RCC 7860 (cell line): ENCODE results near the gene KIF19.
"Not testable (repeated sequence)": the region's sequence is repeated elsewhere in the genome, so short reads cannot be mapped to it uniquely, and the experiment has no call there.

Experiments used
- DNase-seq: peaks from one replicate; pipeline ENCODE4 v3.0.0-alpha.2; 2015; ENCODE audit warnings: low spot score
- FAIRE-seq: peaks from 2 replicates; lab custom pipeline; 2012; peaks lifted over from hg19 to GRCh38; lab: Jason Lieb, UNC

Gene KIF19

GRCh38 chr17:74325743-74326379 is at the start of gene KIF19:
Gene KIF19, plus strand, starts transcription at chr17:74326226. Its CDS starts 124 bp downstream, at chr17:74326350.
- no peak for FAIRE-seq
- DNase-seq: no peak

GRCh38 chr17:74276541-74277009 is 49.5 kb upstream of the KIF19 start:
- DNase-seq (no peak), FAIRE-seq (no peak)

- DNase-seq (no peak), FAIRE-seq (no peak)
Observed at GRCh38 chr17:74277935-74278334, 48.1 kb upstream of the KIF19 start.

- FAIRE-seq, DNase-seq: not testable (repeated sequence)
Observed at GRCh38 chr17:74279617-74280016, 46.4 kb upstream of the KIF19 start.

DNA sequence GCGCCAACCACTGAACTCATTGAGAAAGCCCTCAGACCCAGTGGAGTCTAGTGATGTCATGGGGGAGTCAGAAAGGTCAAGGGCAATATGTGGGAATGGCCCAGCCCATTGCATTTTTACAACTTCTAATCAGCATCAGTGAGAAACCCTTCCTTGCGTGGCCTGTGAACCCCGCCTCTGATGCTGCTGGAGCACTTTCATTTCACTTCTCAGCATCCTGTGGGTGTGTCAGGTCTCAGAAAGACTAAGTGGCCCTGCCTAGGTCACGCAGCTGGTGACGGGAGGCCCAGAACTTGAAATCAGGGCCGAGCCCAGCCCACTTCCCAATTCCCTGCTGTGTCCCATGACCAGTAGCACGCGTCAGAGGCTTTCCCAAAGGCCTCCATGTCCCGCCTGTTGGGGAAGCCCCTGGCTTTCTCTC is 45.9 kb upstream of the KIF19 start:
- no peak for FAIRE-seq
- DNase-seq: no peak

- DNase-seq (no peak), FAIRE-seq (no peak)
Observed at GRCh38 chr17:74281799-74282198, 44.2 kb upstream of the KIF19 start.

- not testable (repeated sequence) for FAIRE-seq
Observed at GRCh38 chr17:74282274-74282586, 43.8 kb upstream of the KIF19 start.

GRCh38 chr17:74282587-74283370 is 43.2 kb upstream of the KIF19 start:
- DNase-seq: no peak
- no peak for FAIRE-seq

More at GRCh38 chr17:74282274-74282586, 43.8 kb upstream of the KIF19 start:
- DNase-seq: not testable (repeated sequence)

DNA sequence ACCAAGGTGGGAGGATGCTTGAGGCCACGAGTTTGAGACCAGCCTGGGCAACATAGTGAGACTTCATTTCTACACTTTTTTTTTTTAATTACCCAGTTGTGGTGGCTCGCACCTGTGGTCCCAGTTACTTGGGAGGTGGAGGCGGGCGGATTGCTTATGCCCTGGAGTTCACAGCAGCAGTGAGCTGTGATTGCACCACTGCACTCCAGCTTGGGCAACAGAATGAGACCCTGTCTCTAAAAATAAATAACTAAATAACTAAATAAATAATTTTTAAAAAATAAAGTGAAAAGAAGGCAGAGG is 42.7 kb upstream of the KIF19 start:
- no peak for DNase-seq
- no peak for FAIRE-seq

GRCh38 chr17:74287031-74287602 is 38.9 kb upstream of the KIF19 start:
- FAIRE-seq (no peak), DNase-seq (no peak)

GRCh38 chr17:74288785-74289184 is 37.2 kb upstream of the KIF19 start:
- FAIRE-seq (no peak), DNase-seq (no peak)

GRCh38 chr17:74289688-74290087 is 36.3 kb upstream of the KIF19 start:
- no peak for FAIRE-seq
- DNase-seq: no peak

- no peak for DNase-seq
- FAIRE-seq: no peak
Observed at GRCh38 chr17:74290340-74290739, 35.7 kb upstream of the KIF19 start.

DNA sequence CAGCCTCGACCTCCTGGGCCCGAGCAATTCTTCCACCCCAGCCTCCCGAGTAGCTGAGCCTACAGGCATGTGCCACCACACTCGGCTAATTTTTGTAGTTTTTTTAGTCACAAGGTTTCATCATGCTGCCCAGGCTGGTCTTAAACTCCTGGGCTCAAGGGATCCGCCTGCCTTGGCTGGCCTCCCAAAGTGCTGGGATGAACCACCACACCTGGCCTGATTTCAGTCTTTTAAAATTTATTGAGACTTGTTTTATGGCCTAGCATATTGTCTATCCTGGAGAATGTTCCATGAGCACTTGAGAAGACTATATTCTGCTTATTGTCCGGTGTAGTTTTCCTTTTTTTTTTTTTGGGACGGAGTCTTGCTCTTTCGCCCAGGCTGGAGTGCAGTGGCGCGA is 33.5 kb upstream of the KIF19 start:
- FAIRE-seq (no peak), DNase-seq (no peak)

DNA sequence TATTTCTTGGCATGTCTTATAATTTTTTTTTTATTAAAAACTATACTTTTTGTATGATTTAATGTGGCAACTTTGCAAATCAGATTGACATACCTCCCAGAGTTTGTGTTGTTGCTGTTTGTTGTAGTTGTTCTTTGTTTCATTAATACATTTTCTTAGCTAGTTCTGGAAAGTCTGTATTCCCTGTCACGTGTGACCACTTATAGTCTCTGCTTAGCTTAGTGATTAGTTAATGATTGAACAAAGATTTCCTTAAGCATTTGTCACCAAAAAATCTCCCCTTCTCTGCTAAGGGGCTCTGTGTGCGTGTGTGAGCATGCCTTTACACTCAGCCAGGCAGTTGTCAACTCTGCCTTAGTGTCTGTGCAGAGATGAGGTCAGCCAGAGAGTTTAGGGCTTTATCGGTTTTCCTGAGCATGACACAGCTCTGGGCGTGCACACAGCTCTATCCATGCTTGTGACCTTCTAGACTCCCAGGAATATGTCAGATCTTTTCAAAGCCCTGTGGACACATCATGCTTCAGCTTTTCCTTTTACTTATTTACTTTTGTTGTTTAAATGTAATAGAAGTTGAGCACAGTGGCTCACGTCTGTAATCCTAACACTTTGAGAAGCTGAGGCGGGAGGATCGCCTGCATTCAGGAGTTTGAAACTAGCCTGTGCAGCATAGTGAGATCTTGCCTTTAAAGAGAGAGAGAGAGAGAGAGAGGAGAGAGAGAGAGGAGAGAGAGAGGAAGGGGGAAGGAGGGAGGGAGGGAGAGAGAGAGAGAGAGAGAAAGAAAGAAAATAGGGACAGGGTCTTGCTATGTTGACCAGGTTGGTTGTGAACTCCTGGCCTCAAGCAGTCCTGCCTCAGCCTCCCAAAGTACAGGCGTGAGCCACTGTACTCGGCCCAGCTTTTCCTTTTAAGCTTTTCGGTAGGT is 30.1 kb upstream of the KIF19 start:
- FAIRE-seq (peak; percentile 24), DNase-seq (peak; percentile 41)

- FAIRE-seq (no peak), DNase-seq (peak; percentile 13)
Observed at GRCh38 chr17:74296548-74296936, 29.5 kb upstream of the KIF19 start.

DNA sequence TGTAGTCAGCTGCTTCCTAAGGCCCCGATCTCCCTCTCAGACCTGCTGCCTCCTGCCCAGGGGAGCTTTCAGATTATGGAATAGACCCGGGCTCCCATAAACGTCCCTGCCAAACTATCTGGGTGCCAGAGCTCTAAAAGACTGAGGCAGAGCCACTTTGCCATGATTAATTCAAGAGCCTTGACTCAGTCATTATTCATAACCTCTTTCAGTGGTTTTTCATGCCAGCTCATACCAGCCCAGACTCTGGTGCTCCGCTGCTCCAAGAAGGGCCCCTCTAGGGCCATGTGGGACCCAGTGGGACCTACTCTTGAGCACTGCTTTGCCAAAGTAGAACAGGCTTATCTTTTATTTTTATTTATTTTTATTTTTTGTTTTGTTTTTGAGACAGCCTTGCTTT is 28.1 kb upstream of the KIF19 start:
- FAIRE-seq (no peak), DNase-seq (peak; percentile 20)

DNA sequence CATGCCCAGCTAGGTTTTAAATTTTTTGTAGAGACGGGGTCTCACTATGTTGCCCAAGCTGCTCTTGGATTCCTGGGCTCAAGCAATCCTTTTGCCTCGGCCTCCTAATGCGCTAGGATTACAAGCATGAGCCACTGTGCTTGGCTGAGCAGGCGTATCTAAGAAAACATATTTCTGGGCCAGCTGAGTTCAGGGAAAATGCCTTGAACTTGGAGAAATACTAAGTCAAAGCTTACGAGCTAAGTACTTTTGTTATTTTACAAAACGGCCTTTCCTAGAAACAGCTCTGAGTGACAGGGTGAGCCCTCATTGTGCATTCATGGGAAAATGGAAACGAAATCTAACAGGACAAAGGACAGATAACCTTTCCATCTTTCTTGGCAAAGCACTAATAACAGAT is 27.2 kb upstream of the KIF19 start:
- FAIRE-seq (no peak), DNase-seq (no peak)

DNA sequence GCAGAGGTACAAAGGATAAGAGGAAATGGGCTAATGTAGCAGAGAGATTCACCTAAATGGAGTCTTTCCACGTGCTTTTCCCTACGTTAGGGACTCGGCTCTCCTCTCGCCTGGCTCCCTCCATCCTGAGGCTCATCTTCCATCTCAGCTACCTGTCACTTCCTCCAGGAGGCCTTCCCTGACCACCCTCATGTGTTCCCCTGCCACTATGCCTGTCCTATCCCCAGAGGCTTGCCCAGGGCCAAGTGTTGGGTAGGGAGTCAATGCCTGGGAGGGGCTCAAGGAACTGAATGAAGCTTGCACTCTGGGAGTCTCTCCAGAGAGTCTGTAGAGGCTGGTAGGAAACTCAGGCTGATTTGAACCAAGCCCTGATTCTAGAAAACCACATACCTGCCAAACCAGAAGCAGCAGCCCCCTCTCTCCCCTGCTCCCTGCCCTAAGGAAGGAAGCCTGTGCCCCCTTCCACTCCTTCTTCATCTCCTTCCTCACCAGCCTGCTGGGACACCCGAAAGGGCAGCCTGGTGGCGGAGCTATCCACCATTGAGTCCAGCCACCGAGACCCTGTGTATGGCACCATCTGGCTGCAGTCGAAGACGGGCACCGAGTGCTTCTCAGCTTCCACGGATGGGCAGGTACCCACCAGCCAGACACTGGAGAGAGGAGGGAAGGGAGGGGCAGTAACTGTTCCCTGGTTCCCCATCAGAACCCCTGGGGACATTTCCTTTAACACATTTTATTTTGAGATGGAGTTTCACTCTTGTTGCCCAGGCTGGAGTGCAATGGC is 26.6 kb upstream of the KIF19 start:
- no peak for FAIRE-seq
- no peak for DNase-seq

DNA sequence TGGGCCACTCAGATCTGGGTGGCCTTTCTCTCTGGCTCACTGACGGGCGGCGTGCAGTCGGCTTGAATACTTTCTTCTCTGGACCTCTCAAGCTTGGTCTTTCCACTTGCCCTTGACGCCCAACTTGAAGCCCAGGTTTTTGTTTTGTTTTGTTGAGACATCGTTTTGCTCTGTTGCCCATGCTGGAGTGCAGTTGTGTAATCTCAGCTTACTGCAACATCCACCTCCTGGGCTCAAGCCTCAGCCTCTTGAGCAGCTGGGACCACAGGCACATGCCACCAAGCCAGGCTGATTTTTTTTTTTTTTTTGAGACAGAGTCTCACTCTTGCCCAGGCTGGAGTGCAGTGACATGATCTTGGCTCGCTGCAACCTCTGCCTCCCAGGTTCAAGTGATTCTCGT is 22.7 kb upstream of the KIF19 start:
- FAIRE-seq (no peak), DNase-seq (no peak)
